Thyroid gland (tissue), 4 donors: ENCODE measurements around the gene ATRNL1.

Experiments used
- POLR2A ChIP-seq, 2 donors: fragments of 450-650 bp; IDR thresholded peaks; one replicate each; pipeline ENCODE4 v1.6.1; 2017; ENCODE audit warnings: antibody characterized with exemption in 2 of 2, mild to moderate bottlenecking in 2 of 2, moderate library complexity in 1 of 2
- TF ChIP-seq, protein P1 (sequence below), 6 experiments: fragments of 200-600 bp in 3 of 6; fragments of 450-650 bp in 3 of 6; sonication (generic) in 3 of 6; IDR thresholded peaks; one replicate each; pipeline ENCODE4 v1.5.1; 2016 to 2019; ENCODE audit warnings: antibody characterized with exemption in 6 of 6, mild to moderate bottlenecking in 2 of 6, inconsistent platforms in 1 of 6, moderate library complexity in 1 of 6

DNA sequence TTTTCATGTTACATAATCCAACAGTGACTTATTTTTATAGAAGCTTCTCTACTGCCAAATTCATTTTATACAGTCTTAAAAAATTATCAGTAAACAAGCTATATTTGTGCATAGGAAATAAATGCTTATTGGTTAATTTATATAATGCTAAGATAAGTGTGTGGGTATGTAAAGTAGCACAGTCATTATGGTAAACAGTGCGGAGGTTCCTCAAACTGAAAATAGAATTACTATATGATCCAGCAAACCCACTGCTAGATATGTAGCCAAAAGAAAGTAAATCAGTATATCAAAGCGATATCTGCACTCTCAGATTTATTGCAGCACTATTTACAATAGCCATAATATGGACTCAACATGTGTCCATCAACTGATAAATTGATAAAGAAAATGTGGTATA, 71.1 kb downstream of the ATRNL1 start:
- no peak for TF ChIP-seq POLR2A (IDR thresholded peaks at IDR 0.05)
- TF ChIP-seq, protein P1, sequence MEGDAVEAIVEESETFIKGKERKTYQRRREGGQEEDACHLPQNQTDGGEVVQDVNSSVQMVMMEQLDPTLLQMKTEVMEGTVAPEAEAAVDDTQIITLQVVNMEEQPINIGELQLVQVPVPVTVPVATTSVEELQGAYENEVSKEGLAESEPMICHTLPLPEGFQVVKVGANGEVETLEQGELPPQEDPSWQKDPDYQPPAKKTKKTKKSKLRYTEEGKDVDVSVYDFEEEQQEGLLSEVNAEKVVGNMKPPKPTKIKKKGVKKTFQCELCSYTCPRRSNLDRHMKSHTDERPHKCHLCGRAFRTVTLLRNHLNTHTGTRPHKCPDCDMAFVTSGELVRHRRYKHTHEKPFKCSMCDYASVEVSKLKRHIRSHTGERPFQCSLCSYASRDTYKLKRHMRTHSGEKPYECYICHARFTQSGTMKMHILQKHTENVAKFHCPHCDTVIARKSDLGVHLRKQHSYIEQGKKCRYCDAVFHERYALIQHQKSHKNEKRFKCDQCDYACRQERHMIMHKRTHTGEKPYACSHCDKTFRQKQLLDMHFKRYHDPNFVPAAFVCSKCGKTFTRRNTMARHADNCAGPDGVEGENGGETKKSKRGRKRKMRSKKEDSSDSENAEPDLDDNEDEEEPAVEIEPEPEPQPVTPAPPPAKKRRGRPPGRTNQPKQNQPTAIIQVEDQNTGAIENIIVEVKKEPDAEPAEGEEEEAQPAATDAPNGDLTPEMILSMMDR (IDR thresholded peaks at IDR 0.05), result no peak
